Heart right ventricle (tissue), 16 donors: ENCODE measurements around the gene PDGFRA. TPM values are rescaled to one million over a fixed set of nuclear protein-coding genes. Genes with fewer than 3 reads are reported as not detected.

Source experiments
- ATAC-seq, 8 donors: fragments of 200-7000 bp; cut with Tn5 transposase; one replicate each; pipeline ENCODE4 v1.9.1; 2020; ENCODE audit warnings: mild to moderate bottlenecking in 8 of 8, moderate library complexity in 8 of 8, moderate number of reproducible peaks in 1 of 8
- DNase-seq, 2 donors: peaks; one replicate each; pipeline ENCODE4 v3.0.0-alpha.2; 2020
- H3K27ac ChIP-seq, 10 donors: fragments of 200-600 bp; sonication (generic) in 2 of 10; one replicate each; pipeline versions ENCODE4 v1.5.0 to v1.8.0; 2020 to 2022; ENCODE audit warnings: mild to moderate bottlenecking in 3 of 10
- H3K27me3 ChIP-seq, 7 donors: fragments of 200-600 bp; one replicate each; pipeline ENCODE4 v1.8.0; 2021 to 2022; ENCODE audit warnings: mild to moderate bottlenecking in 2 of 7
- H3K36me3 ChIP-seq, 9 donors: fragments of 200-600 bp; sonication (generic) in 1 of 9; one replicate each; pipeline versions ENCODE4 v1.5.0 to v1.8.0; 2020 to 2022; ENCODE audit warnings: mild to moderate bottlenecking in 2 of 9
- H3K4me1 ChIP-seq, 9 donors: fragments of 200-600 bp; sonication (generic) in 1 of 9; one replicate each; pipeline versions ENCODE4 v1.5.0 to v1.8.0; 2020 to 2022; ENCODE audit warnings: mild to moderate bottlenecking in 4 of 9
- H3K4me3 ChIP-seq, 10 donors: fragments of 200-600 bp; sonication (generic) in 2 of 10; one replicate each; pipeline versions ENCODE4 v1.5.0 to v1.8.0; 2020 to 2022; ENCODE audit warnings: mild to moderate bottlenecking in 7 of 10, moderate library complexity in 2 of 10
- H3K9me3 ChIP-seq, 11 donors: fragments of 200-600 bp in 10 of 11; sonication (generic) in 2 of 11; one replicate each; pipeline versions ENCODE4 v1.5.0 to v1.8.0; 2013 to 2022; ENCODE audit warnings: mild to moderate bottlenecking in 2 of 11, control low read depth in 1 of 11, moderate library complexity in 1 of 11
- CTCF ChIP-seq, 9 donors: fragments of 200-600 bp; sonication (generic) in 2 of 9; IDR thresholded peaks; one replicate each; pipeline versions ENCODE4 v1.5.0 to v1.8.0; 2021 to 2022; ENCODE audit warnings: antibody characterized with exemption in 9 of 9, mild to moderate bottlenecking in 5 of 9, moderate library complexity in 1 of 9
- WGBS, 2 donors: extraction: QIAGEN DNeasy Blood & Tissue Kit; methylation state at CpG; one replicate each; pipeline ENCODE4 v1.1.7; 2013; ENCODE audit warnings: inconsistent platforms in 1 of 2; 5-methylcytosine and 5-hydroxymethylcytosine counted together
- intact Hi-C, 10 donors: fragments of 100-400 bp; cut with DNase I; formaldehyde crosslinking; loops; one replicate each; pipeline versions ENCODE4 v1.11.1 to v1.14.2; 2022
- polyA plus RNA-seq, 2 donors: library from polyadenylated mRNA; stranded (reverse); fragments of 200-250 nt; gene quantifications; one replicate each; pipeline ENCODE4 v1.2.3, GENCODE V29; 2013
- total RNA-seq, 10 donors: library from RNA; stranded (reverse); fragmentation: NEBNext Ultra II Directional in 3 of 10; extraction: Animal tissue kit (Norgen Biotek cat#: 25700) in 3 of 10; gene quantifications; one replicate each; pipeline versions ENCODE4 v1.2.1 to v1.2.4, GENCODE V29; 2021 to 2023
- donor health status: Arrhythmogenic right ventricular cardiomyopathy.
- donor health status: ischemic (EF 13 %, LVEDD 7.1; RV severe dilation, severe dysfunction).
- donor health status: healthy with polysubstance abuse.
- donor health status: DM: no; HTN: yes; CAD: no.
- donor health status: DM: no; HTN: no; CAD: no.
- donor health status: ischemic (EF 25% LVEDD 6.9; RV normal size, moderate dysfunction).
- donor health status: ischemic (EF 25% LVEDD 5.7; RV mildly dilated, moderate dysfunction).
- donor health status: healthy.
- donor health status: DM: yes; HTN: yes; CAD: no.
- donor health status: Ischemic cardiomyopathy.
- donor health status: ischemic (EF 35%, LVEDD 5.7; RV mildly dilated, moderate dysfunction).
- donor health status: nonischemic (EF 11% LVEDD 7.7; RV severe dilation, severe dysfunction).
- donor health status: DM: yes; HTN: yes; CAD: no.
- donor health status: PGD.
- donor health status: ischemic (EF 29% LVEDD 5.4; RV normal size, mild dysfunction).
- donor health status: nonischemic (EF 23%, LVEDD 6.1; RV moderate dilation, normal function).

Gene PDGFRA
- total and polyA plus RNA-seq, 12 donors: 6.5 to 57.5 (median 11.6) TPM

GRCh38 chr4:54213761-54214160 is 15.3 kb upstream of the PDGFRA start:
- peaks cover 0 to 20% (median 9%) of the 10 kb centered on the region in 7 donors for H3K27me3 ChIP-seq
- intact Hi-C loops: loop anchor here in 4 of 10 donors (2.0 to 10.0 kb wide), 4 partner anchors 119 to 509 kb away; partner anchors contain the start of gene CHIC2 (in 1 of the 4)
- no peak overlapping the region for H3K4me3 ChIP-seq
- no peak for TF ChIP-seq CTCF (IDR thresholded peaks at IDR 0.05)
- peak overlapping the region in 8 of 10 donors; percentile 22 to 80 (median 50) for H3K27ac ChIP-seq
- ATAC-seq (peak in 5 of 8 donors; percentile 29 to 66 (median 48)), DNase-seq (no peak)
- H3K4me1 ChIP-seq: peaks cover 0 to 19% (median 10%) of the 10 kb centered on the region in 9 donors
- no peaks in the 10 kb centered on the region for H3K9me3 ChIP-seq
- H3K36me3 ChIP-seq: no peaks in the 10 kb centered on the region
- WGBS, 2 donors: 48 to 52% methylated on average over 4 of the region's 4 CpGs

GRCh38 chr4:54215379-54216077 is 13.6 kb upstream of the PDGFRA start:
- peaks cover 0 to 19% (median 10%) of the 10 kb centered on the region in 9 donors for H3K4me1 ChIP-seq
- no peaks in the 10 kb centered on the region for H3K9me3 ChIP-seq
- H3K4me3 ChIP-seq: no peak overlapping the region
- H3K36me3 ChIP-seq: no peaks in the 10 kb centered on the region
- 81 to 82% methylated on average over 4 of the region's 4 CpGs for whole genome bisulfite sequencing, 2 donors
- no peak overlapping the region for H3K27ac ChIP-seq
- intact Hi-C loops: loop anchor here in 8 of 10 donors (2.0 to 10.0 kb wide), 11 partner anchors 121 to 1018 kb away; partner anchors contain the start of gene CHIC2 (in 2 of the 8)
- DNase-seq (no peak), ATAC-seq (no peak)
- no peak for TF ChIP-seq CTCF (IDR thresholded peaks at IDR 0.05)
- H3K27me3 ChIP-seq: peaks cover 0 to 24% (median 14%) of the 10 kb centered on the region in 7 donors

GRCh38 chr4:54217642-54218495 is 11.2 kb upstream of the PDGFRA start:
- ATAC-seq (peak; percentile 89 to 95 (median 91)), DNase-seq (peak; percentile 50 to 84)
- WGBS, 2 donors: 1% methylated on average over 23 of the region's 23 CpGs
- no peaks in the 10 kb centered on the region for H3K36me3 ChIP-seq
- peak; percentile 84 to 97 (median 93) for TF ChIP-seq CTCF (IDR thresholded peaks at IDR 0.05)
- intact Hi-C loops: loop anchor here in 9 of 10 donors (1.0 to 10.0 kb wide), 14 partner anchors 123 to 1021 kb away; partner anchors contain the start of gene CHIC2 (in 2 of the 9)
- H3K27ac ChIP-seq: peak overlapping the region in 2 of 10 donors; percentile 7 to 67
- H3K4me1 ChIP-seq: peaks cover 0 to 19% (median 10%) of the 10 kb centered on the region in 9 donors
- H3K9me3 ChIP-seq: no peaks in the 10 kb centered on the region
- H3K27me3 ChIP-seq: peaks cover 0 to 40% (median 29%) of the 10 kb centered on the region in 7 donors
- peak overlapping the region in 9 of 10 donors; percentile 3 to 52 (median 48) for H3K4me3 ChIP-seq

- peaks cover 0 to 48% (median 37%) of the 10 kb centered on the region in 7 donors for H3K27me3 ChIP-seq
- H3K36me3 ChIP-seq: no peaks in the 10 kb centered on the region
- H3K4me1 ChIP-seq: peaks cover 0 to 12% (median 5%) of the 10 kb centered on the region in 9 donors
- intact Hi-C loops: loop anchor here in 9 of 10 donors (2.0 to 10.0 kb wide), 11 partner anchors 124 to 1021 kb away; partner anchors contain the start of gene CHIC2 (in 2 of the 9)
- H3K4me3 ChIP-seq: no peak overlapping the region
- H3K9me3 ChIP-seq: no peaks in the 10 kb centered on the region
- DNase-seq (no peak), ATAC-seq (no peak)
- no peak for TF ChIP-seq CTCF (IDR thresholded peaks at IDR 0.05)
- H3K27ac ChIP-seq: no peak overlapping the region
- 85 to 87% methylated on average over 6 of the region's 6 CpGs for WGBS, 2 donors
These were observed 10.4 kb upstream of the PDGFRA start for GRCh38 chr4:54218736-54219135.
